HG03139 (cell line): ENCODE data around the gene LRPPRC.
"Not testable (repeated sequence)": the region's sequence is repeated elsewhere in the genome, so short reads cannot be mapped to it uniquely, and the experiment has no call there.

Source experiments
- ATAC-seq: cut with Tn5 transposase; IDR thresholded peaks from one replicate; pipeline ENCODE4 v1.9.1; 2021; ENCODE audit not compliant: unreplicated experiment

LRPPRC gene

GRCh38 chr2:43924463-43924862 lies 71.3 kb downstream of the LRPPRC start:
- no peak for ATAC-seq

GRCh38 chr2:43911136-43911790 lies 84.5 kb downstream of the LRPPRC start:
- ATAC-seq, result not testable (repeated sequence)

GRCh38 chr2:43906448-43907109 lies 89.2 kb downstream of the LRPPRC start:
- ATAC-seq, result no peak

GRCh38 chr2:43905871-43906270 lies 89.9 kb downstream of the LRPPRC start:
- ATAC-seq, result no peak

GRCh38 chr2:43905371-43905803 lies 90.4 kb downstream of the LRPPRC start:
- ATAC-seq, result no peak

- ATAC-seq, result no peak
Measured at GRCh38 chr2:43899589-43899988, 96.2 kb downstream of the LRPPRC start.

- no peak for ATAC-seq
Measured at GRCh38 chr2:43898838-43899346, 96.9 kb downstream of the LRPPRC start.

- no peak for ATAC-seq
Measured at GRCh38 chr2:43898134-43898837, 97.5 kb downstream of the LRPPRC start.

- no peak for ATAC-seq
Measured at GRCh38 chr2:43897492-43897891, 98.3 kb downstream of the LRPPRC start.

GRCh38 chr2:43896906-43897305 lies 98.9 kb downstream of the LRPPRC start:
- ATAC-seq, result no peak

GRCh38 chr2:43894743-43895142 lies 101.0 kb downstream of the LRPPRC start:
- no peak for ATAC-seq

- no peak for ATAC-seq
Measured at GRCh38 chr2:43890855-43891254, 104.9 kb downstream of the LRPPRC start.

GRCh38 chr2:43889416-43889815 lies 106.4 kb downstream of the LRPPRC start:
- ATAC-seq, result no peak

- ATAC-seq, result no peak
Measured at GRCh38 chr2:43887176-43887575, 108.6 kb downstream of the LRPPRC start.

GRCh38 chr2:43885132-43885632 lies 110.6 kb downstream of the LRPPRC start:
- no peak for ATAC-seq

GRCh38 chr2:43884689-43885088 lies 111.1 kb downstream of the LRPPRC start:
- ATAC-seq, result no peak

GRCh38 chr2:43882312-43882711 lies 113.5 kb downstream of the LRPPRC start:
- ATAC-seq, result no peak

- no peak for ATAC-seq
Measured at GRCh38 chr2:43880952-43881351, 114.8 kb downstream of the LRPPRC start.

GRCh38 chr2:43880471-43880870 lies 115.3 kb downstream of the LRPPRC start:
- no peak for ATAC-seq

- no peak for ATAC-seq
Measured at GRCh38 chr2:43879261-43879660, 116.5 kb downstream of the LRPPRC start.

GRCh38 chr2:43877782-43878464 lies 117.9 kb downstream of the LRPPRC start:
- ATAC-seq, result no peak
